GM18519 (cell line): ENCODE measurements around the gene DEFB125.

Experiments
- ATAC-seq: cut with Tn5 transposase; IDR thresholded peaks from one replicate; pipeline ENCODE4 v1.9.1; 2021; ENCODE audit warnings: mild to moderate bottlenecking, moderate library complexity; ENCODE audit not compliant: unreplicated experiment, low FRiP score

Gene DEFB125

GRCh38 chr20:142290-142689 is 54.8 kb downstream of the DEFB125 start, which contains the start of gene DEFB126:
DEFB126 (plus strand) TSS chr20:142590; CDS start chr20:142629, 39 bp downstream.
- no peak for ATAC-seq

GRCh38 chr20:145877-146276 is 58.4 kb downstream of the DEFB125 start:
- no peak for ATAC-seq
